HG02884 (cell line): Measurements from ENCODE around the gene KCND2.

Experiments used
- ATAC-seq: cut with Tn5 transposase; IDR thresholded peaks from one replicate; pipeline ENCODE4 v1.9.1; 2021; ENCODE audit warnings: mild to moderate bottlenecking, moderate library complexity; ENCODE audit not compliant: unreplicated experiment

The KCND2 gene

DNA sequence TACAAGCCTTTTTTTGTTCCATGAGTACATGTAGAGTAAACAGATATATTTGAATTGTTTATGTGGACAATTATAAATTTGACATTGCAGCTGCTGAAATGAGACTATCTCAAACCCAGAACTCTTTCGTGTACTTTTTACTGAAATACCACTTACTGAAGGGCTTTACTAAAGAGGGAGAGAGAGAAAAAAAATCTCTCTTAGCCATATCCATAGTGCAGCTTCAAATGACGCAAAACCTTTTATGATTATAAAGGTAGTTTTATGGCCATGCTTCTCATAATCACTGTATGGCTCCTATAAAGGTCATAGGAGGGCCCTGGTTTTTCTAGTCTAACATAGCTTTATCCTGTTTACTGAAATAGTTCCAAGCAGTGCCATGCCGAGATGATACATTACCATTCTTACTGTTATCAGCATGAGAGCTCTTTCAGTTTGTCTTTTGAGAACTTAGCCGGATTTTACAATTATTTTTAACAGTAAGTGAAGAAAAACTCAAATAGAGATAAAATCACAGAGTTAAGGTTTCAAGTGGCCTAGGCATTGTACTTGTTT is 35.1 kb downstream of the KCND2 start:
- ATAC-seq, result no peak

DNA sequence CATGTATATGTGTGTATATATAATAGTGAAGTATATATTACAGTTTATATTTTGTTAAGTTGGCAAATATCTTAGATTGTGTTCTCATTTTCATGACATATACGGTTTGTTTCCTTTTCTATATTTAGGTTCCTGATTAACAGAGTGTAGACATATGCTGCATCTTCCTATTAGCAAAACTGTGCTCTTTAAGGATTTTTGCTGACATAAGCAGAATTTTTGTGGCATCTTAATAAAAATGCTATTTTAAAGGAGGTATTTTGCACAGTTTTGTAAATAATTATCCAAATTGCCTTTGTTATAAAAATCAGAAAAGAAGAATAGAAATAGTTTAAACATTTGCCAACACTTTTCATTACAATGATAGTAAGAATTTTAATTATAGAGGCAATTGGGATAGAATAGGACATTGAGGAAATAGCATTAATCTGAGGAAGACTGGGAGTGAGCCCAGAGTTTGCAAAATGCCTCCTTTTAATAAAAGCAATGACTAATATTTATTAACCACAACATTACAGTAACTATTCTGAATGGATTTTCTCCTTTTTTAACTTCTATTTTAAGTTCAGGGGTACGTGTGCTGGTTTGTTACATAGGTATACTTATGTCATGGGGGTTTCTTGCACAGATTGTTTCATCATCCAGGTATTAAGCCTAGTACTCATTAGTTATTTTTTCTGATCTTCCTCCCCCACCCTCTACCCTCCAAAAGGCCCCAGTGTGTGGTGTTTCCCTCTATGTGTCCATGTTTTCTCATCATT is 38.2 kb downstream of the KCND2 start:
- ATAC-seq, result no peak

- no peak for ATAC-seq
These were observed 47.4 kb downstream of the KCND2 start for GRCh38 chr7:120320218-120320961.

DNA sequence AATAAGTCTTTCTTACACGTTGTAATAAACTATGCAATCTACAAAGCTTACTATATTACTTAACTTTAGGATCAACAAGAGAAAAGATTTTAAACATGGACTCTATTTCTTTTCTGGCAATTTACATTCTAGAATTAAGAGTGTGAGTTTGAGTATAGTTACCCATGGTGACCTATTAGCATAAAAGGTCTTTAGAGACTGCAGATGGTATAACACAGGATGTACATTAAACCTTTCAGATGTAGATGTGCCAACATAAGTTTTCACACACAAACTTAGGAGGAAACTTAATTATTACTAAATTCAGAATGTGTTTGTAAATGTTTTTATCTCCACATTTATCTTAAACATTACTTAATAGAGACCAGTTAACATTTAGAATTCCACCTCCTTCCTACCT is 54.1 kb downstream of the KCND2 start:
- no peak for ATAC-seq

- ATAC-seq, result no peak
These were observed 59.5 kb downstream of the KCND2 start for GRCh38 chr7:120332433-120332832.

DNA sequence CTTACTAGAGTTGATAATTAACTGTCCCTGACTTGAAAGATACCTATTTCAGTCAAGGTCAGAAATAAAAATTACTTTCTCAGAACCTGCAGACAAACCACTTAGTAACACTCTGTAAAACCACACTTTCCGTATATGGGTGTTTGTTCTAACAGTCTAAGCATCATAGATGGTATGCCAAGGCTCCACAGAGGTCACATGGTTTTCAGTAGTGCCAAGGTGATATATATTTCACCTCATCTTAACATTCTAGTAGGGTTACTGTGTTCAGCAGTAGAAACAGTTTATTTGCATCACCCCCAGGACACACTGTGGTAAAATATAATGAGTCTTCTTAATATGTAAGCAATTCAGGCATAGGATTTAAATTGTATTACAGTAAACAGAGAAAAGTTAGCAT is 61.5 kb downstream of the KCND2 start:
- peak; percentile 48 for ATAC-seq

DNA sequence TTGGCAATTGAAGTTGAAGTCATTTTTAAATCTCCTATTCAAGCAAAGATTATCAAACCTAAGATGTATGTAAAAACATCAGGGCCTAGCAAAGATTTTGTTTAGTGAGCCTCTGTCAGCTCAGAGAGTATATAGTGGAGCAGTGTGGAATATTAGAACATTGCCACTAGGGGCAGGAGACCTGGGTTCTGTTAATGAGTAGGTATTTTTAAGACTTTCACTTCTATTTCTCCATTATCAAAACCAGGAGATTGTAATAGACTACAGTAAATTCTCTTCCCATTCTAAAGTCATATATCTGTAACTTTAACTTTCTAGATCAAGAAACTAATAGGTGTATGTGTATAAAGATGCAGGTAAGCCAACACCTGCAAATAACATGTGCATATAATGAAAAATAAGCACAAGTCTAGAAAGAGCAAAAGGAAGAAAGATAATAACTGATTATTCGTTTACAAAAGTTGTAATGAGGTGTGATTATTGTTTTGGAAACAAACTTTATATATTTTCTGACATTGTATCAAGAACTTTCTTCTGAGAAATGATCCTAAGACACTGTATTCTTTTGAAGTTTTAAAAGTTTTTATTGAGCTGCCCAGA is 64.4 kb downstream of the KCND2 start:
- ATAC-seq, result peak; percentile 73

DNA sequence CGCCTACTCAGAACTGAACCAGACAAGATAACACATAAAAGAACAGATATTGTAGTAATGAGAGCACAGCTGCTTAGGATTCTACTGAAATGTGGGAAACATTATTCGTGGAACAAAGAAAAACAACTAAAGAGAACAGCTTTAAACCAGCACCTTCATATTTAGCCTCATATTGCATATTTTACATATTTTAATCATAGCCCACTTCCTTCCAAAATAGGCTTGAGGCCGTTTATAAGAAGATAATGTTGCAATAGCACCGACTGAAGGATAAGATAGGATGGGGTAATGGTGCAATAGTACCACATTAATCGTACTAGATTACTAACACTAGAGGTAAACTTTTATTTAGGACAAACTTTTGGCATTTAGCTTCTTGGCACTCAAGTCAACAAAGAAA is 71.3 kb downstream of the KCND2 start:
- ATAC-seq, result no peak

DNA sequence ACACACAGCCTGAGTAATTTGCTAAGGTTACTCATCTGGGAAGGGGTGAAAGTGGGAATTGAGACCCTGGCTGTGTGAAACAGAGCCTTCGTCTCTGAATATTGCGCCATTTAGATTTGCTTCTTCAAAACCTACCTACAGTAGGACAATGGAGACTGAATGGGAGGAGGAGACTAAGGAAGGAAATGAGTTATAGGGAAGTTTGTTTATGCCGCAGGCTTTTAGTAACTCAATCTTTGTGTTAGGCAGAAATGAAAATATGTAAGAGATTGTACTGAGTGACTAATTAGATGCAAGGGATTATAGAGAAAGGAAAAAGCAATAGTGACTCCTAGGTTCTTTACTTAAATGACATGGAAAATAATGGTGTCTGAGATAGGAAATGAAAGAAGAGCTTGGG is 80.2 kb downstream of the KCND2 start:
- ATAC-seq, result no peak

- ATAC-seq, result peak; percentile 95
These were observed 87.9 kb downstream of the KCND2 start for GRCh38 chr7:120360918-120361317.

- ATAC-seq, result no peak
These were observed 90.4 kb downstream of the KCND2 start for GRCh38 chr7:120363414-120363813.

GRCh38 chr7:120370954-120371353 is 98.0 kb downstream of the KCND2 start:
- peak; percentile 57 for ATAC-seq

DNA sequence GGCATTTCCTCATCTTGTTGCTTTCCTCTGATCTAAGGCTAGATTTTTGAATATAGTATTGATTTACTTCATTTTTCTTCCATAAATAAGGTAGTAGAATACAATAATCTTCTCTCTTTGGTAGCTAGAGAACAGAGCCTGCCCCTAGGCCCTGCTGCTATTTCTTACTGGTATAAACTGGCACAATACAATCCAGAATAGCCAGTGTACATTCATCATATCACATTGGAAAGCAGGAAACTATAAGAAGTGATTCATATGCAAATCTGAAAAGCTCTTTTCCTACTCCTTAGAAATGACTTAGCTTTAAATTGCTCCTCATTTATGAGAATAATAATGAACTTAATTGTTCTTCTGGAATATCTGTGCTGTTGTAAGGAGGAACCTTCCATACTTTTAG is 100.2 kb downstream of the KCND2 start:
- ATAC-seq, result no peak

DNA sequence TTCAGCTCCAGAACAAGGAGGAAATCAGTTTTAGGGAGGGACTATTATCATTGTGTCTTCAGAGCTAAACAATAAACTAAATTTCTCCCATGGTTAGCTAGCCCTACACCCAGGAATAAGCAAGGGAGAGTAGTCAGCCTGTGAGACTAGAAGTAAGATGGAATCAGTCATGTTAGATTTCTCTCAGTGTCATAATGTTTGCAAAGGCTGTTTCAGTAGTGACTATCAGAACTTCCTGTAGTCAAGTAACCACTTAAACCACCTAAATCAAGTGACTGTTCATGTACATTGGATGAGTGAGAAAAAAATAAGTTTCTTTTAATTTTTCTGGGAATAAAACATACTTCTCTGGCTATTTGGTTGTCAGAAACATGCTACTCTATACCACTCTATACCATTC is 121.6 kb downstream of the KCND2 start:
- peak; percentile 51 for ATAC-seq

GRCh38 chr7:120395526-120396019 is 122.6 kb downstream of the KCND2 start:
- peak; percentile 81 for ATAC-seq

DNA sequence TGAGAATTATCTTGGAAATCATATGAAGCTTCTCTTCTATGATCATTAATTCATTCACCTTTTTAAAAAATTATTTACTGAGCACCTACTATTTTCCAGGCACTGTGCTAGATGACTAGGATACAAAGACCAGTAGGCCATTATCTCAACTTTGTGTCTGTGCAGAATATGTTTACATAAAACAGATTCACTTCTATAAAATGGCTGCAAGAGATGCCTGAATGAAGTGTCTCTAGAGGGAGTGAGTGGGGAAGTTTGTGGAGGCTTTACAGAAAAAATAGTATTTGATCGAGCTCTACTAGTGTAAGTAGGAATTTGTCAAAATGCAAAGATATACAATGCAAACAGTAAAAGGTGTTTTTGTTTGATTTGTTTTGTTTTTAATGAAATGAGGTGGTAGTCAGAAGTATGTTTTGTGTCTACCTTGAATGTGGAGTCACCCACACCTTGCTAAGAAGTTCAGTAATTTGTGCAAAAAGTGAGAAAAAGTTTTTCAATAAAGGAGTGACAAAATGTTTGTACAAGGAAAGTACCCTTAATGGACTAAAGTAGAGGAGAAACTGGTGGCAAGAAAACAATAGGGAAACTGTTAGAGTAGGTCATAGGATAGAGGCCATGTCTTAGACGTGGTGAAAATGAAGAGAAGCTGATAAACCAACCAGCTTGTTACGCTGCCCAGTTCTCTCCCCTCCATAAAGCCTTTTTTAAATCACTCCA is 125.5 kb downstream of the KCND2 start:
- no peak for ATAC-seq

GRCh38 chr7:120400806-120401455 is 128.0 kb downstream of the KCND2 start:
- peak; percentile 22 for ATAC-seq

GRCh38 chr7:120402079-120402767 is 129.2 kb downstream of the KCND2 start:
- ATAC-seq, result peak; percentile 54

DNA sequence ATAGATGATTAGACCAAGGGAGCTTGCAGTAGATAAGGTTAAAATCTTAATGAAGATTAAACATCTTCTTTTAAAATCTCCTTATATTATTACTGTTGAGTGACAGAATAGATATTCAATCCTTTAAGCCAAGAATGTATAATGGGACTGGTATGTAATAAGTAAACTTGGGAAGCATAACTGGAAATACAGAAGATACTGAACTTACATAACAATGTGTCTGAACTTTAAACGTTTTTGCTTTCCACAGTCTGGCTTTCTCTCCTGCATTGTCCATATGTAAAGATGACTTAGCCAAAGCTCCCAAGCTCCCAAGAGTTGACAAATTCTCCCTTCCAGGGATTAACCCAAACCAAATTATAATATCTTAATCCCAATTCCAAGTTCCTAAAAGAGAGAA is 129.8 kb downstream of the KCND2 start:
- ATAC-seq, result no peak

- ATAC-seq, result peak; percentile 63
These were observed 131.1 kb downstream of the KCND2 start for GRCh38 chr7:120404042-120404441.
